GM12801 (cell line): ENCODE measurements around the gene PUS1.

Source experiments
- CTCF ChIP-seq: IDR thresholded peaks from one replicate; pipeline ENCODE4 v1.5.1; 2011; ENCODE audit warnings: control low read depth; ENCODE audit not compliant: insufficient read length; ENCODE audit errors: extremely low read depth

The PUS1 gene

GRCh38 chr12:131941116-131941986 lies 12.3 kb downstream of the PUS1 start:
- TF ChIP-seq CTCF: no peak

- TF ChIP-seq CTCF: no peak
Measured at GRCh38 chr12:131941987-131942341, 12.9 kb downstream of the PUS1 start.

GRCh38 chr12:131942671-131943070 lies 13.6 kb downstream of the PUS1 start:
- no peak for TF ChIP-seq CTCF

GRCh38 chr12:131943389-131943788 lies 14.3 kb downstream of the PUS1 start:
- TF ChIP-seq CTCF: no peak

GRCh38 chr12:131943876-131944275 lies 14.8 kb downstream of the PUS1 start:
- TF ChIP-seq CTCF: no peak

GRCh38 chr12:131944601-131945251 lies 15.7 kb downstream of the PUS1 start:
- TF ChIP-seq CTCF: no peak

GRCh38 chr12:131946757-131947156 lies 17.7 kb downstream of the PUS1 start:
- no peak for TF ChIP-seq CTCF
